Mesendoderm (in vitro differentiated cells): Measurements from ENCODE around the gene COPS3.

Experiments used
- DNase-seq: peaks from one replicate; pipeline ENCODE4 v3.0.0; 2013
- H2AK5ac ChIP-seq: 2 replicates; pipeline ENCODE4 v1.6.1; 2013; ENCODE audit warnings: low read length, inconsistent platforms
- H2BK120ac ChIP-seq: 2 replicates; pipeline ENCODE4 v1.6.1; 2013; ENCODE audit warnings: low read depth, mild to moderate bottlenecking, low read length, moderate library complexity, mixed read lengths
- H2BK15ac ChIP-seq: replicated peaks from 2 replicates; pipeline ENCODE4 v1.6.1; 2013; ENCODE audit warnings: low read depth, mild to moderate bottlenecking, moderate library complexity
- H2BK5ac ChIP-seq: 2 replicates; pipeline ENCODE4 v1.6.1; 2013; ENCODE audit warnings: low read length, inconsistent platforms
- H3K18ac ChIP-seq: 2 replicates; pipeline ENCODE4 v1.6.1; 2013; ENCODE audit warnings: mild to moderate bottlenecking, low read length, mixed read lengths
- H3K23ac ChIP-seq: one replicate; pipeline ENCODE4 v1.6.1; 2013; ENCODE audit warnings: low read length
- H3K27ac ChIP-seq: 2 replicates; pipeline ENCODE4 v1.5.1; 2013; ENCODE audit warnings: low read depth, mild to moderate bottlenecking, inconsistent platforms, low read length, moderate library complexity
- H3K27me3 ChIP-seq: 2 replicates; pipeline ENCODE4 v1.6.1; 2013; ENCODE audit warnings: low read length, control low read depth, mild to moderate bottlenecking, inconsistent platforms; ENCODE audit not compliant: insufficient read depth, poor library complexity
- H3K36me3 ChIP-seq: 2 replicates; pipeline ENCODE4 v1.6.1; 2013; ENCODE audit warnings: low read length, inconsistent platforms; ENCODE audit not compliant: control insufficient read depth, insufficient read depth
- H3K4ac ChIP-seq: one replicate; pipeline ENCODE4 v1.6.1; 2013; ENCODE audit warnings: low read depth, mild to moderate bottlenecking, low read length, moderate library complexity
- H3K4me1 ChIP-seq: 2 replicates; pipeline ENCODE4 v1.6.1; 2013; ENCODE audit warnings: low read depth, low read length, inconsistent platforms; ENCODE audit not compliant: control insufficient read depth
- H3K4me2 ChIP-seq: 2 replicates; pipeline ENCODE4 v1.6.1; 2013; ENCODE audit warnings: low read length
- H3K4me3 ChIP-seq: 2 replicates; pipeline ENCODE4 v1.5.1; 2013; ENCODE audit warnings: mild to moderate bottlenecking, low read length
- H3K56ac ChIP-seq: one replicate; pipeline ENCODE4 v1.6.1; 2013; ENCODE audit warnings: low read length
- H3K79me1 ChIP-seq: 2 replicates; pipeline ENCODE4 v1.6.1; 2013; ENCODE audit warnings: low read length, inconsistent platforms
- H3K79me2 ChIP-seq: 2 replicates; pipeline ENCODE4 v1.6.1; 2013; ENCODE audit warnings: mild to moderate bottlenecking, low read length; ENCODE audit not compliant: control insufficient read depth, insufficient read depth
- H3K9ac ChIP-seq: 2 replicates; pipeline ENCODE4 v1.6.1; 2013; ENCODE audit warnings: low read length, inconsistent platforms
- H4K5ac ChIP-seq: one replicate; pipeline ENCODE4 v1.6.1; 2013; ENCODE audit warnings: low read length
- H4K8ac ChIP-seq: one replicate; pipeline ENCODE4 v1.6.1; 2013; ENCODE audit warnings: low read depth, mild to moderate bottlenecking, control low read depth, low read length, moderate library complexity
- WGBS: extraction: QIAGEN DNeasy Blood & Tissue Kit; methylation state at CpG from one replicate; pipeline ENCODE4 v1.1.7; 2013; ENCODE audit warnings: low lambda C conversion rate, missing lambda C conversion rate; ENCODE audit not compliant: insufficient coverage; ENCODE audit errors: extremely low coverage; 5-methylcytosine and 5-hydroxymethylcytosine counted together

Gene COPS3

GRCh38 chr17:17324616-17325015 lies 43.6 kb upstream of the COPS3 start:
- Histone ChIP-seq H3K4ac (no peak overlapping the region), H3K79me1 (no peaks in the 10 kb centered on the region), H2BK120ac (no peak overlapping the region), H3K18ac (no peak overlapping the region), H2BK5ac (no peak overlapping the region), H3K9ac (no peak overlapping the region), H3K36me3 (no peaks in the 10 kb centered on the region), H3K4me3 (no peak overlapping the region), H4K5ac (no peak overlapping the region), H3K27ac (no peak overlapping the region), H3K56ac (no peak overlapping the region), H3K4me1 (no peaks in the 10 kb centered on the region), H4K8ac (no peak overlapping the region), H3K23ac (no peak overlapping the region), H2AK5ac (no peak overlapping the region), H3K4me2 (no peak overlapping the region), H3K27me3 (no peaks in the 10 kb centered on the region), H3K79me2 (no peaks in the 10 kb centered on the region), H2BK15ac (no peak overlapping the region)
- WGBS, result no CpG with 5 or more reads among the region's 8 CpGs
- DNase-seq, result no peak

- H3K79me2 ChIP-seq, result no peaks in the 10 kb centered on the region
- H2BK120ac ChIP-seq, result no peak overlapping the region
- DNase-seq, result no peak
- H3K79me1 ChIP-seq, result no peaks in the 10 kb centered on the region
- no peaks in the 10 kb centered on the region for H3K4me1 ChIP-seq
- H3K9ac ChIP-seq, result no peak overlapping the region
- no peak overlapping the region for H2BK15ac ChIP-seq
- H3K36me3 ChIP-seq, result no peaks in the 10 kb centered on the region
- H3K56ac ChIP-seq, result no peak overlapping the region
- no peak overlapping the region for H3K4me2 ChIP-seq
- H4K5ac ChIP-seq, result no peak overlapping the region
- H3K23ac ChIP-seq, result no peak overlapping the region
- no peak overlapping the region for H2BK5ac ChIP-seq
- H3K27me3 ChIP-seq, result no peaks in the 10 kb centered on the region
- no CpG with 5 or more reads among the region's 21 CpGs for WGBS
- no peak overlapping the region for H3K4me3 ChIP-seq
- no peak overlapping the region for H2AK5ac ChIP-seq
- no peak overlapping the region for H4K8ac ChIP-seq
- H3K27ac ChIP-seq, result no peak overlapping the region
- H3K4ac ChIP-seq, result no peak overlapping the region
- no peak overlapping the region for H3K18ac ChIP-seq
Observed at GRCh38 chr17:17322516-17323510, 41.8 kb upstream of the COPS3 start.

- H3K18ac ChIP-seq, result no peak overlapping the region
Observed at GRCh38 chr17:17321356-17322025, 40.4 kb upstream of the COPS3 start.

GRCh38 chr17:17320911-17321220 lies 39.8 kb upstream of the COPS3 start:
- DNase-seq, result no peak
- Histone ChIP-seq H3K79me1 (no peaks in the 10 kb centered on the region), H3K27ac (no peak overlapping the region), H3K4me2 (no peak overlapping the region), H4K8ac (no peak overlapping the region), H2BK15ac (no peak overlapping the region), H3K4me3 (no peak overlapping the region), H3K18ac (no peak overlapping the region), H2BK5ac (no peak overlapping the region), H3K56ac (no peak overlapping the region), H3K9ac (no peak overlapping the region), H2AK5ac (no peak overlapping the region), H3K4ac (no peak overlapping the region), H3K27me3 (no peaks in the 10 kb centered on the region), H2BK120ac (no peak overlapping the region), H3K23ac (no peak overlapping the region), H3K4me1 (no peaks in the 10 kb centered on the region), H3K36me3 (no peaks in the 10 kb centered on the region), H4K5ac (no peak overlapping the region), H3K79me2 (no peaks in the 10 kb centered on the region)
- WGBS, result no CpG with 5 or more reads among the region's 10 CpGs

More at GRCh38 chr17:17321356-17322025, 40.4 kb upstream of the COPS3 start:
- H3K23ac ChIP-seq, result no peak overlapping the region
- H3K4me1 ChIP-seq, result no peaks in the 10 kb centered on the region
- no peaks in the 10 kb centered on the region for H3K27me3 ChIP-seq
- H2AK5ac ChIP-seq, result no peak overlapping the region
- H4K8ac ChIP-seq, result no peak overlapping the region
- no peak overlapping the region for H3K9ac ChIP-seq
- no peak overlapping the region for H3K4ac ChIP-seq
- WGBS, result no CpG with 5 or more reads among the region's 11 CpGs
- H3K4me3 ChIP-seq, result no peak overlapping the region
- no peaks in the 10 kb centered on the region for H3K36me3 ChIP-seq
- no peak overlapping the region for H2BK120ac ChIP-seq
- H3K4me2 ChIP-seq, result no peak overlapping the region
- no peak for DNase-seq
- H3K79me1 ChIP-seq, result no peaks in the 10 kb centered on the region
- H2BK15ac ChIP-seq, result no peak overlapping the region
- no peak overlapping the region for H4K5ac ChIP-seq
- H3K27ac ChIP-seq, result no peak overlapping the region
- H2BK5ac ChIP-seq, result no peak overlapping the region
- no peaks in the 10 kb centered on the region for H3K79me2 ChIP-seq
- no peak overlapping the region for H3K56ac ChIP-seq

DNA sequence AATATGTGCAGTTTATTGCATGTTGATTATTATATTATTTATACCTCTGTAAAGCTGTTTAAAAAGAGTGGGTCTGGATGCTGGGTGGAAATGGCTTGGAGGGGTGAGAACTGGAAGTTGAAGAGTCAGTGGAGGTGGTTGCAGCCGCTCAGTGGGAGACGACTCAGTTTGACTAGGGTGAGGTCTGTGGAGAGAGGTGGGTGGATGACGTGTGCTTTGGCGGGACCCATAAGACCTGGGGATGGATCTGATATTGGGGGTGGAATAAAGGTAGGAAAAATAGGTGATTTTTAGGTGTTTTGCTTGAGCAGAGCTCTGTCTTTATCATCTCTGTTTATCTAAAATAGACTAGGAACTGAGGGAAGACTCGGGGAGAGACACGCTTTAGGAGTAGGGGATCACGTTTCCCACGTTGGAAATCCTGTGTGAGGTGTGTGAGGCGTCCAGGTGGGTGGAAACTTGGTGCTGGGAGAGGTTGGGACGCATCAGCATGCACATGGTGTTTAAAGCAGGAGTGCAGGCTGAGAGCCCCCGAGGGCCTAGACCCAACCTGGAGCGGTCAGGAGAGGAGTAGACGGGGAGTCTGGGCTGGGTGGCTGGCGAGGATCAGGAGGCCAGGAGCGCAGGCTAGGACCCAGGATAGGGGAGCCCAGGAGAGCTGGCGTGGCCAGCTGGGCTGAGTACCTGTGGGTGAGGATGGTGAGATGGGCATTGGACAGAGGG lies 39.3 kb upstream of the COPS3 start:
- Histone ChIP-seq H3K4me1 (no peaks in the 10 kb centered on the region), H3K4me3 (no peak overlapping the region), H4K5ac (no peak overlapping the region), H2BK120ac (no peak overlapping the region), H2BK15ac (no peak overlapping the region), H3K79me1 (no peaks in the 10 kb centered on the region), H3K4ac (no peak overlapping the region), H3K9ac (no peak overlapping the region), H3K4me2 (no peak overlapping the region), H3K27me3 (no peaks in the 10 kb centered on the region), H3K27ac (no peak overlapping the region), H3K23ac (no peak overlapping the region), H4K8ac (no peak overlapping the region), H3K36me3 (no peaks in the 10 kb centered on the region), H3K79me2 (no peaks in the 10 kb centered on the region), H3K56ac (no peak overlapping the region), H3K18ac (no peak overlapping the region), H2AK5ac (no peak overlapping the region), H2BK5ac (no peak overlapping the region)
- no peak for DNase-seq
- WGBS, result no CpG with 5 or more reads among the region's 16 CpGs
